GM19468 (cell line): ENCODE measurements around the gene VPS37B.

ENCODE experiments used
- ATAC-seq: cut with Tn5 transposase; IDR thresholded peaks from one replicate; pipeline ENCODE4 v1.9.1; 2021; ENCODE audit warnings: mild to moderate bottlenecking, moderate library complexity, moderate number of reproducible peaks; ENCODE audit not compliant: unreplicated experiment; ENCODE audit errors: extremely low read depth

The VPS37B gene

DNA sequence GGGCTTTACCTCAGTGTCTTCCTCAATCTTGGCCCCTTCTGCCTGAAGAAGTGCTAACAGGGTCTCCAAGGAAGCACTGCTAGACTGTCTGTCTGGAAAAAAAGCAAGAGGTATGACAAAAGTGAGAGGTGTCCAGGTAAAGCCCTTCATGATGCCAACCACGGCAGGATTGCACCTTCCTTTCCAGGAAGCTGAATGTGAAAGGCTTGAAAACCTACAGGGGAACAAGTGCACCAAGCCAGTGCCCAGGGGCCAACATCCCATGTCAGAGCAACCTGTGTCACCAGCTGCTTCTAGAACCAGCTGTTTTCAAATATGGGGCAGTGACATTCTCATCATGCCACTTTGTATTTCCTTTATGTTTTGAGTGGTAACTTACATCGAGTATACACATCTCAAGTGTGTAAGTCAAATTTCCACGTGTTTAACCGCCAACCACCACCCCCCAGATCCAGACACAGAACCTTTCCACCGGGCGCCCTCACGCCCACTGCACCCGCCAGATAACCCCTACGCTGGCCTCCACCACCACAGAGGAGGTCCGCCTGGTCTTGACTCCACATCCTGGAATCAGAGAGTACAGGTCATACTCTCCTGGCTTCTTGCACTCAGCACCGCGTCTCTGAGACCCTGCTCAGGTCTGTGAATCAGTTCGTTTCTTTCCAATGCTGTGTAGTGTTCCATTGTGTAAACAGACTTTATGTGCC is 27.3 kb downstream of the VPS37B start:
- ATAC-seq, result no peak

DNA sequence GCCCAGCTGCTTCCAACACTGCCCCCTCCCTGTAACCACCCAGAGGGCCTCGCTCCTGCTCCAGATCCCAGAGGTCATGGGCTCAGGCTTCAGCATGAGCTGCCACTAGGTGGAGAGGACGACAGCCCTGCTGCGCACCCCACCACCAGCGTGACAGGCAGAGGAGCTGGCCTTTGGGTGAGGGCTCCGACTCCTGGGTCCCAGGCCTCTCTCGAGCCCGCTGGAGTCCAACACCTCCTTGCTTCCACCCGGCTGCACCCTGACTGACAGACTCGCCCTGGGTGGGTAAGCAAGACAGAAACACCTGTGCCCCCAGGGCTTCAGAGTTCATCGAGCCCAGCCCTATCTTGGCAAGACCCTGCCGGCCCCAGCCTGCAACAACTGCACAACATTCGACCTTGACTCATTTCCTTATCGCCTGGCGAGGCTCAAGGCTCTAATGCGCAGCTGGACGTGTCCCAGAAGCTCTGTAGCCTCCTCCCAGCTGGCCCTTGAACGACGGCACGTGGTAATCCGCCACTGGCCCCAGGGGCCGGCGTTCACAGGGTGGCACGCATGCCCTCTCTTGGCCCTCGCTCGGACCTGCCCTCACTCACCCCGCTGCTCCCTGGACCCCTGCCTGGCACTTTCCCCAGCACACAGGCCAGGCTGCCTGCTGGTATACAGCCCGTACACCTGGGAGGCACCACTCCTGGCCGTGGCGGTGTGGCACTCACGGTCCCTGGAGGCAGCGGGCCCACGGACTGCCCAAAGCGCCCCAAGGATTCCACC is 28.0 kb downstream of the VPS37B start:
- no peak for ATAC-seq

GRCh38 chr12:122866950-122867607 is 28.8 kb downstream of the VPS37B start:
- no peak for ATAC-seq

- no peak for ATAC-seq
Observed at GRCh38 chr12:122866379-122866778, 29.5 kb downstream of the VPS37B start.

- ATAC-seq, result no peak
Observed at GRCh38 chr12:122865268-122866231, 30.4 kb downstream of the VPS37B start.

GRCh38 chr12:122864894-122865253 is 31.1 kb downstream of the VPS37B start:
- ATAC-seq, result no peak

DNA sequence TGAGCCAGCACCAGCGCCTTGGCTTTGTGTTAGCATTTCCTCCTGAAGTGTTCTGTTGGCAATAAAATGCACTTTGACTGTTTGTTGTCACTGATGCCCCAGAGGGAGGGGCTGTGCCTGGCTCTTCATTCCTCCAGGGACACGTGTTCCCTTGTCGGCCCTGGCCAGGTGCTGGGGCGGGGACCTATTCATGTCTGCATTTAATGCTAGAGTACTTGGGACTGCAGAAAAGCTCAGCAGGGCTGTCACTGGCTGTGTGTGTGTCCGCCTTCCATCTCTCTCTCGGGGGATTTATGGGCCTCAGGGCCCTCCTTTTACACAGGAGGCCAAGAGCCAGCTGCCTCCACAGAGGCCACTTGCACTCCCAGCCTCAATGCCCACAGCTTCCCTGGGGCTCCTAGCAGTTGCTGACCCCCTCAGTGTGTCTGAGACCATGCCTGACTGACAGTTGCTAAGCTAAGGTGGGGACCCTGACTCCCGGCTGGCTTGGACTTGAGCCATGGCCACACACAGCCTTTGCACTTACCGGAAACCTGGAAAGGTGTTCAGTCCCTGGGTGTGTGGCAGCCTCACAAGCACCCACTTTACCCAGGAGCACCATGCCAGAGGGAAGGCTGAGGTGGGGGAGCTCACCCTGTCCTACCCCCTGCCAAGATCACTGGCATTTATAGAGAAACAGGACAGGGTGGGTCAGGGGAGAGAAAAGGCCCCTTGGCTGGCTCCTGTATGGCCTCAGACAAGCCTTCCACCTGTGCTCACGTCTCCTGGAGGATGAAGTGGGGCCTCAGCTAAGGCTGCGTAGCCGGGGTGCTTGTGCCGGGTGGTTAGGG is 32.8 kb downstream of the VPS37B start:
- ATAC-seq, result no peak

GRCh38 chr12:122862110-122862634 is 33.8 kb downstream of the VPS37B start:
- ATAC-seq, result no peak

GRCh38 chr12:122861587-122861970 is 34.3 kb downstream of the VPS37B start:
- ATAC-seq, result no peak

GRCh38 chr12:122860854-122861586 is 34.9 kb downstream of the VPS37B start:
- no peak for ATAC-seq

DNA sequence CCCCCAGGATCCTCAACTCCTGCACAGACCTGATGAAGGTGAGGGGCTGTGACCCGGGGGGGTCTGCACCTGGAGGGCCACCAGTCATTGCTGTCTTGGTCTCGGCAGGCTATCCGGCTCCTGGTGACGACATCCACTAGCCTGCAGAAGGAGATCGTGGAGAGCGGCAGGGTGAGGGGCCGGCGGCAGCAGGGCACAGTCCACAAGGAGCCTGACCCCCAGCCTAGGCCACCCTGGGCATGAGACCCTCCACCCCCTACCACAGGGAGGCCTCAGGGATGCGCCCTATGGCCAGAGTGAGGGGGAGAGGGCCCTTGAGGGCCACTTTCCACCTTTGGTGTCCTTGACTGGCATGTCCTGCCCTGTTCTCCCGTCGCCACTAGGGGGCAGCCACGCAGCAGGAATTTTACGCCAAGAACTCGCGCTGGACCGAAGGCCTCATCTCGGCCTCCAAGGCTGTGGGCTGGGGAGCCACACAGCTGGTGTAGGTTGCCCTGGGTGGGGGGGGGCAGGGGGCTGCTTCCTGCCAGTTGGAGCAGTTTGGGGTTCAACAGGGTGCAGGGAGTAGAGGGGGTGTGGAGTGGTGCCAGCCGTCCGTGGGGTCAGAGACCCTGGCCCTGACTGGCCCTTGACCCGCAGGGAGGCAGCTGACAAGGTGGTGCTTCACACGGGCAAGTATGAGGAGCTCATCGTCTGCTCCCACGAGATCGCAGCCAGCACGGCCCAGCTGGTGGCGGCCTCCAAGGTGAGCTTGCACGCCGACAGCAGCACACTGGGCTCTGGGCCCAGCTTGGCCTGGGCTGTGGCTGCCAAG is 35.7 kb downstream of the VPS37B start:
- no peak for ATAC-seq

DNA sequence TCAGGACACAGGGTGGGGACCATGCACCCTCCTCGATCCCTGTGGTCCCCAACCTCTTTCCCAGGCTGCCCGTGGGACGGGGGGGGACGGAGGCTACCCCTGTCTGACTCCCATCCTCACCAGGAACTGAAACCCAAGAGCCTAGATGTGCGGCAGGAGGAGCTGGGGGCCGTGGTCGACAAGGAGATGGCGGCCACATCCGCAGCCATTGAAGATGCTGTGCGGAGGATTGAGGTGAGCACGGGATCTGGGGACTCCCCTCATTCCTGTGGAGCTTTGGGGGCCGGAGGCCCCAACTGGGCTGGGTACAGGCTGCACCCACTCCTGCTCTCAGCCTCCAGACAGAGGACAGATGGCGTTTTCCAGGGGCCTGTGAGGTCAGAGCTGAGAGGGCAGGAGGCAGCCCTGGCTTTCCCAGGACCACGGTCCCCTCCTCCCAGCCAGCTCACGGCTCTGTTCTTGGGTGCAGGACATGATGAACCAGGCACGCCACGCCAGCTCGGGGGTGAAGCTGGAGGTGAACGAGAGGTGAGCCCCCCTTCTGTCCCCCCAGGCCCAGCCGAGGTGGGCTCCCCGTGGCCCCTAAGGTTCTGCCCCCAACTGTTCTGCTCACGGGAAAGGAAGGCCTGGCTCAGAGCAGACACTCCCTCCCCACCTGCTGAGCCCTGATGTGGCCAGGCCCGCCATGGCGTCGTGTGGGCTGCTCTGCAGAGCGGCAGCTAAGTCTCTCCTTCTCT is 36.5 kb downstream of the VPS37B start:
- no peak for ATAC-seq

DNA sequence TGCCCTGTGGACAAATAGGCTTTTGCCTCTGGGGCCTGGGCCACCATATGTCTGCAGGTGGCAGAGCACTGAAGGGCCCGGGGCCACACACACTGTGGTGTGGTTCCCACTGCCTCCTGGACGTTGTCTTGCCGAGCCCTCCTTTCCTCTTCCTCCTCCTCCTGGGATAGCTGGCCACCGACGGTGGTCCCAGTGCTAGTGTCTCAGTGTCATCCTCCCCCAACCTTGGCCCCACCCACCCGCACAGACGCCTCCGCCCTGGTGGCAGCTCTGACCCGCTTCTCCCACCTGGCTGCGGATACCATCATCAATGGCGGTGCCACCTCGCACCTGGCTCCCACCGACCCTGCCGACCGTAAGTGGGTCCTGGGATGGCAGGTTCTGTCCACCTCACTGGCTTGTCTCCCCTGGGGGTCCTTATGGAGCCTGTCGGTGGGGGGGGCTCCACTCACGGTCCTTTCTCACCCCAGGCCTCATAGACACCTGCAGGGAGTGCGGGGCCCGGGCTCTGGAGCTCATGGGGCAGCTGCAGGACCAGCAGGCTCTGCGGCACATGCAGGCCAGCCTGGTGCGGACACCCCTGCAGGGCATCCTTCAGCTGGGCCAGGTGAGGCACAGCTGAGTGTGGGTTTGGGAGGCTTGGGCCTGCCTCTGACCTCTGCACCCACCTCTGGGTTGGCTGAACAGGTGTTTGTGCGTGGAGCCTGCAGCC is 37.2 kb downstream of the VPS37B start:
- ATAC-seq, result no peak

GRCh38 chr12:122858171-122858570 is 37.8 kb downstream of the VPS37B start:
- no peak for ATAC-seq

DNA sequence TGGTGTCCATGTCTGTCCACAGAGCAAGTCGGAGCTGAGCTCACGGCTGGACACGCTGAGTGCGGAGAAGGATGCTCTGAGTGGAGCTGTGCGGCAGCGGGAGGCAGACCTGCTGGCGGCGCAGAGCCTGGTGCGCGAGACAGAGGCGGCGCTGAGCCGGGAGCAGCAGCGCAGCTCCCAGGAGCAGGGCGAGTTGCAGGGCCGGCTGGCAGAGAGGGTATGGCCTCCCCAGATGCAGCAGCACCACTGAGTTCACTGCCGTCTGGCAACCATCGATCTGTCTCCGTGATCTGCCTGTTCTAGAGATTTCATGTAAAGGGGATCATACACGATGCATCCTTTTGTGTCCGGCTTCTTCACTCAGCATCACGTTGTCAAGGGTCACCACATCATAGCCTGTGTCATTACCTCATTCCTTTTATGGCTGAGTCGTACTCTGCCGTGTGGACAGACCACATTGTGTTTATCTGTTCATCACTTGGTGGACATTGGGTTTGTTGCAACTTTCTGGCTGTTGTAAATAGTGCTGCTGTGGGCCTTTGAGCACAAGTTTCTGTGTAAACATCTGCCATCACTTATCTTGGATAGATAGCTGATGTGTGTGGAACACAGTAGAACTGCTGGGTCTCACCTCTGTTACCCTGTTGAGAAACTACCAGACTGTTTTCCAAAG is 38.8 kb downstream of the VPS37B start:
- ATAC-seq, result no peak
